Measurements from ENCODE around the gene NEURL4.
"Not testable (repeated sequence)": the region's sequence is repeated elsewhere in the genome, so short reads cannot be mapped to it uniquely, and the experiment has no call there.

The NEURL4 gene

GRCh38 chr17:7346761-7347614 is 17.9 kb upstream of the NEURL4 start:
- DNase-seq = no peak

GRCh38 chr17:7343250-7343649 is 14.1 kb upstream of the NEURL4 start:
- no peak for DNase-seq

GRCh38 chr17:7341842-7342241 is 12.7 kb upstream of the NEURL4 start:
- DNase-seq = no peak

- DNase-seq = no peak
Observed at GRCh38 chr17:7340179-7340578, 11.0 kb upstream of the NEURL4 start.

- not testable (repeated sequence) for DNase-seq
Observed at GRCh38 chr17:7337600-7337999, 8.5 kb upstream of the NEURL4 start.

GRCh38 chr17:7336240-7337175 is 7.4 kb upstream of the NEURL4 start, which contains the start of gene ACAP1:
Gene ACAP1 (plus strand): TSS chr17:7336529. CDS start chr17:7336735, 206 bp downstream.
- no peak for DNase-seq

- DNase-seq = not testable (repeated sequence)
Observed at GRCh38 chr17:7335765-7336164, 6.6 kb upstream of the NEURL4 start.

- no peak for DNase-seq
Observed at GRCh38 chr17:7334938-7335538, 5.9 kb upstream of the NEURL4 start.

- DNase-seq = not testable (repeated sequence)
Observed at GRCh38 chr17:7332600-7333069, 3.5 kb upstream of the NEURL4 start.

GRCh38 chr17:7332111-7332510 is 3.0 kb upstream of the NEURL4 start:
- no peak for DNase-seq

GRCh38 chr17:7330638-7331015 is 1.5 kb upstream of the NEURL4 start:
- DNase-seq = no peak

GRCh38 chr17:7329997-7330637 is 982 bp upstream of the NEURL4 start:
- peak; percentile 84 for DNase-seq

GRCh38 chr17:7329374-7329996 is 350 bp upstream of the NEURL4 start:
- peak; percentile 99 for DNase-seq

- no peak for DNase-seq
Observed at GRCh38 chr17:7328009-7328408, 1.1 kb downstream of the NEURL4 start.

- no peak for DNase-seq
Observed at GRCh38 chr17:7327501-7327900, 1.6 kb downstream of the NEURL4 start.

- DNase-seq = no peak
Observed at GRCh38 chr17:7327056-7327455, 2.1 kb downstream of the NEURL4 start.

- no peak for DNase-seq
Observed at GRCh38 chr17:7326186-7326585, 2.9 kb downstream of the NEURL4 start.

GRCh38 chr17:7325031-7325528 is 4.1 kb downstream of the NEURL4 start:
- no peak for DNase-seq

- no peak for DNase-seq
Observed at GRCh38 chr17:7324438-7324779, 4.7 kb downstream of the NEURL4 start.

- DNase-seq = peak; percentile 52
Observed at GRCh38 chr17:7323731-7324437, 5.3 kb downstream of the NEURL4 start.

- no peak for DNase-seq
Observed at GRCh38 chr17:7322520-7323194, 6.5 kb downstream of the NEURL4 start.
